HL-60/S4 treated with phorbol 12-myristate 13-acetate at 8.2 ng/mL for 4 days and 3 days (cell line): ENCODE data around the gene FGD6.
"Not testable (repeated sequence)": the region's sequence is repeated elsewhere in the genome, so short reads cannot be mapped to it uniquely, and the experiment has no call there.

Source experiments
- in situ Hi-C: fragments of 300-500 bp; cut with MboI; formaldehyde crosslinking; loops from 2 replicates; pipeline ENCODE4 v1.15.0; 2022; ENCODE audit warnings: low sequenced_read_pairs

The FGD6 gene

GRCh38 chr12:95182868-95183415 is 34.3 kb downstream of the FGD6 start:
- in situ Hi-C loops, result no loop called here

DNA sequence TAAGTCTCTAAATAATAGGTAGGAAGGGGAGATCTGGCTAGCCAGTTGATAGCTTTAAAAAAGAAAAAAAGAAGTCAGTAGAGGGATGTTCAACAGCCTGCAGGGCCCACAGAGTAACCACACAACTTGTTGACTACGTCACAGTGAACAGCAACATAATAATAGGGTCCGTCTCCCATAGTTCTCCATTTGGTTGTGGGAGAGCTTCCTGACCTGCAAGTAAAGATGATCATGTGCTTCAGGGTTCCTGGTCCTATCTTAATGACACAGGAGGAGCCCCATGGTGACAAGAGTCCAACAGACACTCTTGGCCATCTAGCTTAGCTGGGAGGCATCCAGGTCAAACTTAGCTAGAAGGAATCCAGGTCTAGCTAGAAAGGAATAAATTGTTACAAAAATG is 36.2 kb downstream of the FGD6 start:
- in situ Hi-C loops, result no loop called here

GRCh38 chr12:95179011-95179410 is 38.3 kb downstream of the FGD6 start:
- in situ Hi-C loops, result no loop called here

- in situ Hi-C loops, result no loop called here
Observed at GRCh38 chr12:95178136-95178535, 39.1 kb downstream of the FGD6 start.

GRCh38 chr12:95177201-95177768 is 40.0 kb downstream of the FGD6 start:
- in situ Hi-C loops, result no loop called here

- in situ Hi-C loops, result no loop called here
Observed at GRCh38 chr12:95173392-95174251, 43.6 kb downstream of the FGD6 start.

GRCh38 chr12:95169368-95169767 is 47.9 kb downstream of the FGD6 start:
- in situ Hi-C loops, result no loop called here

DNA sequence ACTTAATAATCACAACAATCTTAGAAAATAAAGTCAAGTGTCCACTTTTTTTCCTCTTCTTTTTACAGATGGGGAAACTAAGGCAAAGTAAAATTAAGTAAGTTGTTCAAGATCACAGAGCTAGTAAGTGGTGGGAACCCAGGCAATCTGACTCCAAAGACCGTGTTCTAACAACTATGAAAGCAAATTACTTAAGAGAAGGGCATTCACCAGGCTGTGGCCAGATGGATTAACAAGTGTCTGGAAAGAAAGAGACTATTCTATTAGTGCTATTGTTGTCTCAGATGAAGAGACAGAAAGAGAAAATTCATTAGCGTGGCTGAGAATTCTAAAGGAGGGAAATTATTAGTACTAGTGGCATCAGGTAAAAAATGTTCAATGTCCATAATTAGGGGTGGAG is 48.5 kb downstream of the FGD6 start:
- in situ Hi-C loops, result no loop called here

GRCh38 chr12:95164656-95165055 is 52.6 kb downstream of the FGD6 start:
- in situ Hi-C loops, result no loop called here

DNA sequence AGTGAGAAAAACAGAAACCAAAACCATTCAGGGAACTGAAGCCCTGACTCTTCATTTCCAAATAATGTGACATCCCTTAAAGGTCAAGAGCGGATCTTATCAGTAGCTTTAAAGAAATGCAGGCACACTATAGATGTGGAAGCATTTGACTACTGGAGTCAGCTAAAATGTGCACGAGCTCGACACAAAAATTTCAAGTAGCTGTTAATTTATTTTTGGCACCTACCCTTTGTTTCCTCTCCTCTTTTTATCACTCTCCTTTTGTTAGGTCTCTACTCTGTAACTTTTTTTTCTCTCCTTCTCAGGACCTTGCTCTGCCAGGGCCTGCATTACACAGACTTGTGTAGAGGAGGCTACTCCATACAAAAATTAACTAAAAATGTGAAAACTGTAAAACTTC is 58.3 kb downstream of the FGD6 start:
- in situ Hi-C loops, result no loop called here

DNA sequence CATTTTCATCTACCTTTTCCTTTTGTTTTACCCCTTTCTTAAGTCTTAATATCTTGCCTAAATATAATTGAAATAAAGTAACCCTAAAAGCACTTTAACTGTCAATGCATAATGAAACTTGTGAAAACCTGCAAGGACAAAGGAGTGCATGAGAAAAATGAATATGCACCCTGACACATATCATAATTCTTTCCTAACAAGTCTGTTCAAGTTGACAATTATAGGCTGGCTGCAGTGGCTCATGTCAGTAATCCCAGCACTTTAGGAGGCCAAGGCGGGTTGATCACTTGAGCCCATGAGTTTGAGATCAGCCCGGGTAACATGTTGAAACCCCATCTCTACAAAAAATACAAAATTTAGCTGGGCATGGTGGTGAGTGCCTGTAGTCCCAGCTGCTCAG is 65.4 kb downstream of the FGD6 start:
- in situ Hi-C loops, result no loop called here

DNA sequence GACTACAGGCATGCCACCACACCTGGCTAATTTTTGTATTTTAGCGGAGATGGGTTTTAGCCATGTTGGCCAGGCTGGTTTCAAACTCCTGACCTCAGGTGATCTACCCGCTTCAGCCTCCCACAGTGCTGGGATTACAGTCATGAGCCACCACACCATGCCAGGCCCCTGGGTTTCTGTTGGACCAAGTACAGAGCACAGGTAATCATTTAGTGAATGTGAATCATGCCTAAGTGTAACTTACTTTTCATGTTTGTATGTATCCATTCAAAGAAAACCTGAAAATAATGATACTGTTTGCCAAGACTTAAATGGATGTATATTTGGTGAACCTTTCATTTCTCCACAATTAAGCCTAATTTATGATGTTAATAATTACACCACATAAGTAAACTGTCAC is 65.9 kb downstream of the FGD6 start:
- in situ Hi-C loops, result no loop called here

GRCh38 chr12:95150501-95150900 is 66.8 kb downstream of the FGD6 start:
- in situ Hi-C loops, result no loop called here

DNA sequence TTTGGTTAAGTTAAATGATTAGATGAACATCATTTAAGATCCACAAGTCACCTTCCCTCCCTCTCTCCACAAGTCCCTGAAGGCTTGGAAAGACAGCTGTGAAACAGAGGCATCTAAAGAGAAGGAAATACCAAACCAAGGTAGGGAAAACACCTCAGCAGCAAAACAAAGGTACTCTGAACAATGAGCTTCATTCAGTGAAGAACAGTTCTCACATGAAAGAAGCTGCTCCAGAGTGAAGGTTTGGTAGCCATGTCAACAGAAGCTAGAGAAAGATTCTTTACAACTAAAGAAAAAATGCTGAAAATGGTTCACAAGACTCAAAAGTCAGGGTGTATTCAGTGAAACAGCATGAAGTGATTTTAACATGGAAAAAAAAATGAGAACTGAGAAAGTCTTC is 69.4 kb downstream of the FGD6 start:
- in situ Hi-C loops, result no loop called here

DNA sequence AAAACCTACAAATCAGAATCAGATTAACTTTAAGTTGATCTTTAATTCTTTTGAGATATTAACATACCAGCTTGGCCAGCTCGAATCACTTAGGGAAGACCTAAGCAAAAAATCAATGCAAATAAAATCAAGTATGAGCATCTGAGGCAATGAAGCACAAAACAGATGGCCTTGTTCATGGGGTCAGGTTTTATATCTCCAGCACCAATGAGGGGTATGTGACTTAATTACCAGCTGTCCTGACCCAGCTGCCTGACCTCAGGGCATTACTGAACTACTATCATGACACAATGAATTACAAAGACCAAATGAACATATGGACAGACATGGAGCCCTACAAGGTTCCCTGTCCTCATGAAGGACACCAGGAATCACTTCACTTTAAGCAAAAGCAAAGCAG is 70.5 kb downstream of the FGD6 start:
- in situ Hi-C loops, result no loop called here

- in situ Hi-C loops, result no loop called here
Observed at GRCh38 chr12:95143621-95144205, 73.6 kb downstream of the FGD6 start.

- in situ Hi-C loops, result no loop called here
Observed at GRCh38 chr12:95142431-95143151, 74.7 kb downstream of the FGD6 start.

DNA sequence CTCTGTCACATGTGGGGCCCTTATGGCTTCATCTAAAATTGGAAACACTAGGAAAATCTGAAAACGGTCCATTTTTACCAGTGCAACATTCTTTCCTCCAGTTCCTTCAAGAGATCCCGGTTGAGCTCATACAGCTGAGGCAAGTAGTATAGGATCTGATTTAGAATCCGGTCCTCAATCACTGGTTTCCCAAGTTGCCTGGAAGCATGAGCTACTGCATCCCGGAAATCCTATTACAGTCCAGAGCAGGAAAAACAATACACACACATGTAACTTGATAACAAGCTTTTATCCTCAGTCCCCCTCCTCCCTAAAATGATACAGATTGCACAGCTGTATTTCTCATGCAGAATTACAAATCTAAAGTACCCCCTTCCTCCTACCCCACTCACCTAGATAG is 76.0 kb downstream of the FGD6 start:
- in situ Hi-C loops, result no loop called here

GRCh38 chr12:95138031-95138430 is 79.2 kb downstream of the FGD6 start:
- in situ Hi-C loops, result not testable (repeated sequence)

DNA sequence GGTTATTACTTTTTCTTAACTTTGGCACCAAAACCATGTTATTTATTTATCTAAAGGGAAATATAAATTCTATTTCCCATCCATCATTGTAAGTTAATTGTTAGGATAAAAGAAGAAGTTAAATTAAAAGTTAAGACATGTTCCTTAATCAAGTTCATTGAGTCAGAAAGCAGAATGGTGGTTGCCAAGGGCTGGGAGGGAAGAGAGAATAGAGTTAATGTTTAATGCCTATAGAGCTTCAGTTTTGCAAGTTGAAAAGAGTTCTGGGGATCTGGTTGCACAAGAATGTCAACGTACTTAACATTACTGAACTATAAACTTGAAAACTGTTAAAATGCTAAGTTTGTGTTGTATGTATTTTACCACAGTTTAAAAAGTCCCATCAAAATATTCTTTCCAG is 80.7 kb downstream of the FGD6 start:
- in situ Hi-C loops, result no loop called here

- in situ Hi-C loops, result no loop called here
Observed at GRCh38 chr12:95134085-95134484, 83.2 kb downstream of the FGD6 start.
